ENCODE measurements around the gene SIGLEC1. TPM values are rescaled to one million over a fixed set of nuclear protein-coding genes. Genes with fewer than 3 reads are reported as not detected.

SIGLEC1 gene
- total RNA-seq, 6 experiments from 2014 or later: not detected

DNA sequence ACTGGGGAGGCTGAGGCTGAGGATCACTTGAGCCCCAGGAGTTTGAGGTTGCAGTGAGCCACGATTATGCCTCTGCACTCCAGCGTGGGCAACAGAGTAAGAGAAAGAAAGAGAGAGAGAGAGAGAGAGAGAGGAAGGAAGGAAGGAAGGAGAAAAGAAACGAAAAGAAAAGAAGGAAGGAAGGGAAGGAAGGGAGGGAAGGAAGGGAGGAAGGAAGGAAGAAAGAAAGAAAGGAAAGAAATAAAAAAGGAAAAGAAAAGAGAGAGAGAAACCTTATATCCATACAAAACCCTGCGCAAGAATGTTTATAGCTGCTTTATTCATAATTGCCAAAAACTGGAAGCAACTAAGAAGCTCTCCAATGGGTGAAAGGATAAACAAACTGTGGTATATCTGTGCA, 12.0 kb upstream of the SIGLEC1 start:
- H3K4me1 Mint-ChIP-seq (ENCODE audit: low read depth): peaks cover 16% of the 10 kb centered on the region
- no peak for DNase-seq
- TF ChIP-seq, protein P1, sequence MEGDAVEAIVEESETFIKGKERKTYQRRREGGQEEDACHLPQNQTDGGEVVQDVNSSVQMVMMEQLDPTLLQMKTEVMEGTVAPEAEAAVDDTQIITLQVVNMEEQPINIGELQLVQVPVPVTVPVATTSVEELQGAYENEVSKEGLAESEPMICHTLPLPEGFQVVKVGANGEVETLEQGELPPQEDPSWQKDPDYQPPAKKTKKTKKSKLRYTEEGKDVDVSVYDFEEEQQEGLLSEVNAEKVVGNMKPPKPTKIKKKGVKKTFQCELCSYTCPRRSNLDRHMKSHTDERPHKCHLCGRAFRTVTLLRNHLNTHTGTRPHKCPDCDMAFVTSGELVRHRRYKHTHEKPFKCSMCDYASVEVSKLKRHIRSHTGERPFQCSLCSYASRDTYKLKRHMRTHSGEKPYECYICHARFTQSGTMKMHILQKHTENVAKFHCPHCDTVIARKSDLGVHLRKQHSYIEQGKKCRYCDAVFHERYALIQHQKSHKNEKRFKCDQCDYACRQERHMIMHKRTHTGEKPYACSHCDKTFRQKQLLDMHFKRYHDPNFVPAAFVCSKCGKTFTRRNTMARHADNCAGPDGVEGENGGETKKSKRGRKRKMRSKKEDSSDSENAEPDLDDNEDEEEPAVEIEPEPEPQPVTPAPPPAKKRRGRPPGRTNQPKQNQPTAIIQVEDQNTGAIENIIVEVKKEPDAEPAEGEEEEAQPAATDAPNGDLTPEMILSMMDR (IDR thresholded peaks at IDR 0.05): no peak
- H3K9me3 Mint-ChIP-seq: no peaks in the 10 kb centered on the region
- no peak overlapping the region for H3K27ac Mint-ChIP-seq
- H3K4me3 Mint-ChIP-seq: no peak overlapping the region
- H3K27me3 Mint-ChIP-seq (ENCODE audit: insufficient read depth): peaks cover 12% of the 10 kb centered on the region
- no peaks in the 10 kb centered on the region for H3K36me3 Mint-ChIP-seq (ENCODE audit: low read depth)

DNA sequence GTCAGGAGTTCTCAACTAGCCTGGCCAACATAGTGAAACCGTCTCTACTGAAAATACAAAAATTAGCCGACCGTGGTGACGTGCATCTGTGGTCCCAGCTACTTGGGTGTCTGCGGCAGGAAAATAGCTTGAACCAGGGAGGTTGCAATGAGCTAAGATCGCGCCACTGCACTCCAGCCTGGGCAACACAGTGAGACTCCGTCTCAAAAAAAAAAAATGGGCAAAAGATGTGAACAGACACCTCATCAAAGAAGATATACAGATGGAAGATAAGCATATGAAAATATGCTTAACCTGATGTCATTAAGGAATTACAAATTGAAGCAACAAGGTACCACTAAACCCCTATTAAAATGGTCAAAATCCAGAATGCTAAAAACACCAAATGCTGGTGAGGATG, 10.9 kb upstream of the SIGLEC1 start:
- Mint-ChIP-seq H3K9me3 (no peaks in the 10 kb centered on the region), H3K27ac (no peak overlapping the region), H3K4me1 (ENCODE audit: low read depth) (peaks cover 15% of the 10 kb centered on the region), H3K27me3 (ENCODE audit: insufficient read depth) (peaks cover 11% of the 10 kb centered on the region), H3K36me3 (ENCODE audit: low read depth) (no peaks in the 10 kb centered on the region), H3K4me3 (no peak overlapping the region)
- TF ChIP-seq, protein P1 (IDR thresholded peaks at IDR 0.05): no peak
- no peak for DNase-seq

DNA sequence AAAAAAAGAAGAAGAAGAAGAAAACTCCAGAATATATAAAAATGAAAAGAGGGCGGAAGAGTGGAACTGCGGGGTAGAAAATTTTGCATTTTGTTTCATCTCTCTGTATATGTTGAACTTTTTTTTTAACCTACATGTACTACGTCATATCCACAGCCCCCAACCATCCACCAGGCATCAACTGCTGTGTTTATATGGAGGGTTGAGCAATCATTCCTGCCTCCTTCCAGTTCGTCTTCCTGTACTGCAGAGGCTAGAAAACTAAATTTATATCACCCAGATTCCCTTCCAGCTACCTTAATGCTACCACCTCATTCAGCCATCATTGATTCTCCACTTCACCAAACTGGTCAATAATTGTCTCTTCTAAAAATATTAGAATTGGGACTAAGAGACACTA, 9.5 kb upstream of the SIGLEC1 start:
- TF ChIP-seq, protein P1 (IDR thresholded peaks at IDR 0.05): no peak
- no peak for DNase-seq
- Mint-ChIP-seq H3K9me3 (no peaks in the 10 kb centered on the region), H3K36me3 (ENCODE audit: low read depth) (no peaks in the 10 kb centered on the region), H3K27me3 (ENCODE audit: insufficient read depth) (peaks cover 12% of the 10 kb centered on the region), H3K4me1 (ENCODE audit: low read depth) (peaks cover 1% of the 10 kb centered on the region), H3K4me3 (no peak overlapping the region), H3K27ac (no peak overlapping the region)

DNA sequence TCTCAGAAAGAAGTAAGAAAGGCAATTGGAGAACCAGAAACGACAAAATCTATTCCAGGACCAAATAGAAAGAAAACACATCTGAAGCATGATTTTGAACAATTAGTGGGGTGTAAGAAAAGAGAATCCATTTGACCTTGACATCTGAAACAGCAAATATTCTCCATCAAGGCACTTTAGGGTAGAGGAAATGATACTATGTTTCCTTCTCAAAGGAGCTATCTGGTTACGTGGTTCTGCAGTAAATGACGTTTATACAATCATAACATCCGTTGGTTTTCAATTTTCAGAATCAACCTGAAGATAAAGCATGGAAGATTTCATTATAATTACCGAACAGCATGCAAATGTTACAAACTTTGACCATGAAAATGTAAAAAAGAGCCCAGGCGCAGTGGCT, 8.2 kb upstream of the SIGLEC1 start:
- Mint-ChIP-seq H3K4me3 (no peak overlapping the region), H3K36me3 (ENCODE audit: low read depth) (no peaks in the 10 kb centered on the region), H3K27ac (no peak overlapping the region), H3K27me3 (ENCODE audit: insufficient read depth) (peaks cover 12% of the 10 kb centered on the region), H3K9me3 (no peaks in the 10 kb centered on the region), H3K4me1 (ENCODE audit: low read depth) (no peaks in the 10 kb centered on the region)
- DNase-seq: no peak
- TF ChIP-seq, protein P1 (IDR thresholded peaks at IDR 0.05): no peak

DNA sequence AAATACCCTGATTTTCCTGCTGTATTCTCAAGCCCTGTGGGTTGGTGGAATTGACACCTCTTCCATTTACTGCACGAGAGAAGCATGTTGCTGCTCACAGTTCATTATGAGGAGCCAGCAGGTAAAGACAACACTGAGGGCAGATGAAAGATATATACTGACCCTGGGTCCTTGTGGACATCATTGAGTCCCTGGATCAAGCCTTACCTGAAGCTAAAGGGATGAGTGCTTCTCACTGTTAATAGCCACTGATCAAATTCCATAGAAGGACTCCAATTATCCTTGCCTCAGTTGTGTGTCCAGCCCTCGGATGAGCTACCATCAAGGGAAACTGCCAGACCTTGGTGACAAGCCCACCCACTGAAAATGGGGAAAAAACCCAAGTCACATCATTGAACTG, 7.7 kb upstream of the SIGLEC1 start:
- TF ChIP-seq, protein P1 (IDR thresholded peaks at IDR 0.05): no peak
- H3K9me3 Mint-ChIP-seq: no peaks in the 10 kb centered on the region
- DNase-seq: no peak
- H3K27me3 Mint-ChIP-seq (ENCODE audit: insufficient read depth): peaks cover 12% of the 10 kb centered on the region
- H3K36me3 Mint-ChIP-seq (ENCODE audit: low read depth): no peaks in the 10 kb centered on the region
- H3K27ac Mint-ChIP-seq: no peak overlapping the region
- no peak overlapping the region for H3K4me3 Mint-ChIP-seq
- no peaks in the 10 kb centered on the region for H3K4me1 Mint-ChIP-seq (ENCODE audit: low read depth)

DNA sequence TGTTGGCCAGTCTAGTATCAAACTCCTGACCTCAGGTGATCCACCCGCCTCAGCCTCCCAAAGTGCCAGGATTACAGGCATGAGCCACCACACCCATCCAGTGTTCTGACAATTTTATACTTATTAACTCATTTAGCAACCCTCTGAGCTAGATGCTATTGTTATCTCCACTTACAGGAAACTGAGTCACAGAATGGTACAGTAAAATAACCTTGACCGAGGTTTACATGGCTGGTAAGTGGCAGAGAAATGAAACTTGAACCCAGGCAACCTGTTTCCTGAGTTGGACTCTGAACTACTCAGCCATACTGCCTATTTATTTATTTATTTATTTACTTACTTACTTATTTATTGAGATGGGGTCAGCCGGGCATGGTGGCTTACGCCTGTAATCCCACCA, 6.6 kb upstream of the SIGLEC1 start:
- Mint-ChIP-seq H3K4me1 (ENCODE audit: low read depth) (no peaks in the 10 kb centered on the region), H3K9me3 (no peaks in the 10 kb centered on the region), H3K4me3 (no peak overlapping the region), H3K27me3 (ENCODE audit: insufficient read depth) (peaks cover 12% of the 10 kb centered on the region), H3K27ac (no peak overlapping the region), H3K36me3 (ENCODE audit: low read depth) (no peaks in the 10 kb centered on the region)
- TF ChIP-seq, protein P1 (IDR thresholded peaks at IDR 0.05): no peak
- no peak for DNase-seq
